Karpas-422 (cell line): ENCODE results near the gene MAN2A2. TPM values are rescaled to one million over a fixed set of nuclear protein-coding genes. Genes with fewer than 3 reads are reported as not detected.
"Not testable (repeated sequence)": the region's sequence is repeated elsewhere in the genome, so short reads cannot be mapped to it uniquely, and the experiment has no call there.

ENCODE experiments used
- DNase-seq: peaks from one replicate; pipeline ENCODE4 v3.0.0-alpha.2; 2015
- H2AFZ ChIP-seq: fragments of 200-600 bp; sonication (generic); 2 replicates; pipeline ENCODE4 v1.6.1; 2014; ENCODE audit warnings: antibody characterized with exemption, low read length, mixed read lengths
- H3K27ac ChIP-seq: fragments of 200-600 bp; sonication (generic); 2 replicates; pipeline ENCODE4 v1.5.1; 2014; ENCODE audit warnings: mild to moderate bottlenecking, low read length, moderate library complexity
- H3K27me3 ChIP-seq: fragments of 200-600 bp; sonication (generic); 2 replicates; pipeline ENCODE4 v1.6.1; 2014; ENCODE audit warnings: low read length, mixed read lengths
- H3K36me3 ChIP-seq: fragments of 200-600 bp; sonication (generic); 2 replicates; pipeline ENCODE4 v1.6.1; 2014; ENCODE audit warnings: low read length, mixed read lengths; ENCODE audit not compliant: insufficient read depth
- H3K4me1 ChIP-seq: fragments of 200-600 bp; sonication (generic); 2 replicates; pipeline ENCODE4 v1.6.1; 2014; ENCODE audit warnings: mild to moderate bottlenecking, low read length, mixed read lengths
- H3K4me2 ChIP-seq: fragments of 200-600 bp; sonication (generic); 2 replicates; pipeline ENCODE4 v1.6.1; 2014; ENCODE audit warnings: low read length, low read depth, mild to moderate bottlenecking; ENCODE audit not compliant: poor library complexity, severe bottlenecking
- H3K4me3 ChIP-seq: fragments of 200-600 bp; sonication (generic); 2 replicates; pipeline ENCODE4 v1.5.1; 2014; ENCODE audit warnings: mild to moderate bottlenecking, antibody characterized with exemption, low read length, mixed read lengths
- H3K79me2 ChIP-seq: fragments of 200-600 bp; sonication (generic); 2 replicates; pipeline ENCODE4 v1.6.1; 2014; ENCODE audit warnings: mild to moderate bottlenecking, low read length, mixed read lengths
- H3K9ac ChIP-seq: fragments of 200-600 bp; sonication (generic); 2 replicates; pipeline ENCODE4 v1.6.0; 2014; ENCODE audit warnings: low read length
- H3K9me2 ChIP-seq: fragments of 200-600 bp; sonication (generic), shearing (Covaris generic); replicated peaks from 2 replicates; pipeline ENCODE4 v1.6.0; 2014; ENCODE audit warnings: mild to moderate bottlenecking, low read length, moderate library complexity; ENCODE audit not compliant: insufficient read depth
- H3K9me3 ChIP-seq: fragments of 300-700, 200-600 bp; sonication (generic); 2 replicates; pipeline ENCODE4 v1.6.1; 2014; ENCODE audit warnings: low read length, mixed read lengths
- H4K20me1 ChIP-seq: fragments of 200-600 bp; sonication (generic); 2 replicates; pipeline ENCODE4 v1.6.1; 2014; ENCODE audit warnings: mild to moderate bottlenecking, antibody characterized with exemption, low read length, low read depth; ENCODE audit not compliant: insufficient read depth
- total RNA-seq: library from RNA; depleted of rRNA; stranded (reverse); fragments of >200 nt; shearing (Covaris generic); gene quantifications from 2 replicates; pipeline ENCODE4 v1.2.3, GENCODE V29; 2014; ENCODE audit warnings: low replicate concordance

MAN2A2 gene
- total RNA-seq, 1 experiment from 2014 or later, result 60.8 TPM

GRCh38 chr15:90907838-90908507 is 4.9 kb downstream of the MAN2A2 start:
- peaks cover 5% of the 10 kb centered on the region; the same call in 1 of the 2 replicates for H3K79me2 ChIP-seq
- H3K9me2 ChIP-seq, result no peaks in the 10 kb centered on the region
- H3K36me3 ChIP-seq, result 0 out of 2 replicates have a peak, but pooled peaks cover 9% of the 10 kb centered on the region
- H3K4me3 ChIP-seq, result no peak overlapping the region
- DNase-seq, result no peak
- no peak overlapping the region for H3K27ac ChIP-seq
- no peak overlapping the region for H3K4me2 ChIP-seq
- H2AFZ ChIP-seq, result no peak overlapping the region
- no peak overlapping the region for H3K9ac ChIP-seq
- peaks cover 9% of the 10 kb centered on the region for H3K4me1 ChIP-seq
- no peaks in the 10 kb centered on the region for H3K9me3 ChIP-seq
- H4K20me1 ChIP-seq, result no peaks in the 10 kb centered on the region
- no peaks in the 10 kb centered on the region for H3K27me3 ChIP-seq

GRCh38 chr15:90909449-90909848 is 6.3 kb downstream of the MAN2A2 start:
- H3K27me3 ChIP-seq, H3K36me3 ChIP-seq, DNase-seq, H3K79me2 ChIP-seq, H3K9ac ChIP-seq, H2AFZ ChIP-seq, H3K9me2 ChIP-seq, H4K20me1 ChIP-seq, H3K4me2 ChIP-seq, H3K4me1 ChIP-seq, H3K4me3 ChIP-seq, H3K27ac ChIP-seq, H3K9me3 ChIP-seq: not testable (repeated sequence)

- no peaks in the 10 kb centered on the region for H3K4me1 ChIP-seq
- no peaks in the 10 kb centered on the region for H3K79me2 ChIP-seq
- no peak overlapping the region for H3K27ac ChIP-seq
- no peak for DNase-seq
- no peak overlapping the region for H3K4me2 ChIP-seq
- no peak overlapping the region for H3K9ac ChIP-seq
- H3K27me3 ChIP-seq, result no peaks in the 10 kb centered on the region
- H3K4me3 ChIP-seq, result no peak overlapping the region
- H3K9me2 ChIP-seq, result no peaks in the 10 kb centered on the region
- H3K9me3 ChIP-seq, result no peaks in the 10 kb centered on the region
- H3K36me3 ChIP-seq, result 0 out of 2 replicates have a peak, but pooled peaks cover 6% of the 10 kb centered on the region
- H4K20me1 ChIP-seq, result no peaks in the 10 kb centered on the region
- no peak overlapping the region for H2AFZ ChIP-seq
These were observed 6.9 kb downstream of the MAN2A2 start for GRCh38 chr15:90909976-90910375.

- DNase-seq, result no peak
- H4K20me1 ChIP-seq, result no peaks in the 10 kb centered on the region
- no peaks in the 10 kb centered on the region for H3K9me3 ChIP-seq
- H3K79me2 ChIP-seq, result no peaks in the 10 kb centered on the region
- 0 out of 2 replicates have a peak, but pooled peaks cover 6% of the 10 kb centered on the region for H3K36me3 ChIP-seq
- H3K9ac ChIP-seq, result no peak overlapping the region
- H3K4me2 ChIP-seq, result no peak overlapping the region
- H3K27ac ChIP-seq, result no peak overlapping the region
- no peaks in the 10 kb centered on the region for H3K4me1 ChIP-seq
- no peak overlapping the region for H3K4me3 ChIP-seq
- H3K27me3 ChIP-seq, result no peaks in the 10 kb centered on the region
- H2AFZ ChIP-seq, result no peak overlapping the region
- H3K9me2 ChIP-seq, result no peaks in the 10 kb centered on the region
These were observed 7.6 kb downstream of the MAN2A2 start for GRCh38 chr15:90910441-90911301.

GRCh38 chr15:90911302-90911623 is 8.2 kb downstream of the MAN2A2 start:
- Histone ChIP-seq H3K9me2 (no peaks in the 10 kb centered on the region), H3K27me3 (no peaks in the 10 kb centered on the region), H3K27ac (no peak overlapping the region), H3K4me2 (no peak overlapping the region), H3K36me3 (0 out of 2 replicates have a peak, but pooled peaks cover 3% of the 10 kb centered on the region), H3K4me1 (no peaks in the 10 kb centered on the region), H3K9me3 (no peaks in the 10 kb centered on the region), H4K20me1 (no peaks in the 10 kb centered on the region), H3K4me3 (no peak overlapping the region), H3K9ac (no peak overlapping the region), H2AFZ (no peak overlapping the region), H3K79me2 (no peaks in the 10 kb centered on the region)
- no peak for DNase-seq

- Histone ChIP-seq H3K9ac (no peak overlapping the region), H4K20me1 (no peaks in the 10 kb centered on the region), H3K27me3 (no peaks in the 10 kb centered on the region), H3K4me2 (no peak overlapping the region), H3K9me2 (no peaks in the 10 kb centered on the region), H3K4me1 (no peaks in the 10 kb centered on the region), H3K79me2 (no peaks in the 10 kb centered on the region), H3K27ac (no peak overlapping the region), H3K4me3 (no peak overlapping the region), H3K9me3 (no peaks in the 10 kb centered on the region), H3K36me3 (no peaks in the 10 kb centered on the region), H2AFZ (no peak overlapping the region)
- DNase-seq, result no peak
These were observed 9.0 kb downstream of the MAN2A2 start for GRCh38 chr15:90911906-90912769.

- Histone ChIP-seq H3K9ac (no peak overlapping the region), H4K20me1 (no peaks in the 10 kb centered on the region), H3K9me3 (no peaks in the 10 kb centered on the region), H3K4me2 (no peak overlapping the region), H3K36me3 (no peaks in the 10 kb centered on the region), H3K79me2 (no peaks in the 10 kb centered on the region), H2AFZ (no peak overlapping the region), H3K27me3 (no peaks in the 10 kb centered on the region), H3K4me3 (no peak overlapping the region), H3K9me2 (no peaks in the 10 kb centered on the region), H3K4me1 (no peaks in the 10 kb centered on the region), H3K27ac (no peak overlapping the region)
- no peak for DNase-seq
These were observed 9.6 kb downstream of the MAN2A2 start for GRCh38 chr15:90912770-90913075.

GRCh38 chr15:90913398-90913944 is 10.4 kb downstream of the MAN2A2 start:
- Histone ChIP-seq H4K20me1 (no peaks in the 10 kb centered on the region), H2AFZ (no peak overlapping the region), H3K27me3 (no peaks in the 10 kb centered on the region), H3K4me3 (no peak overlapping the region), H3K9me3 (no peaks in the 10 kb centered on the region), H3K4me2 (no peak overlapping the region), H3K4me1 (no peaks in the 10 kb centered on the region), H3K36me3 (no peaks in the 10 kb centered on the region), H3K79me2 (no peaks in the 10 kb centered on the region), H3K9me2 (no peaks in the 10 kb centered on the region), H3K9ac (no peak overlapping the region), H3K27ac (no peak overlapping the region)
- DNase-seq, result no peak
